HG02588 (cell line): ENCODE measurements around the gene PGLYRP2.

Experiments used
- ATAC-seq: cut with Tn5 transposase; IDR thresholded peaks from one replicate; pipeline ENCODE4 v1.9.1; 2021; ENCODE audit warnings: mild to moderate bottlenecking, moderate library complexity; ENCODE audit not compliant: unreplicated experiment

The PGLYRP2 gene

DNA sequence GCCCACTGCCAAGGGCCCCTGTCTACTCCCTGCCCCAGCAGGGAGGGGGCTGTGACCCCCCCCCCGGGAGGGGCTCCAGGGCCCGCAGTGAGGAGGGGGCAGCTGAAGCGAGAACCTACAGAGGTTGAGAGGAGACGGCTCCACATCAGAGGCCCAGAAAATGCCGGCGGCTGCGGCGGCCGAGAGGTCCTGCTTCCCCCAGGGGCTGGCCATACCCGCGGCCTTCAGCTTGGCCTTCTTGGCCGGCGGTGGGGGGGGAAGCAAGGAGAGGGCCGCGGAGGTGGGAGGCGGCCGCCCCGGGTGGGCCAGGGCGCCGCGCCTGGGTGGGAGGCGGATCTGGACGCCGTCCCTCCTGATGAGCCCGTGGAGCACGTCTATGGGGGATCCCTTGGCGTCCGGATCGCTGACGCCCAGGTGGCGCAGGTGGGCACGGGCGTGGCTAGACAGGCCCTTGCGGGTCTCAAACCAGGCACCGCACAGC lies 51.3 kb downstream of the PGLYRP2 start:
- ATAC-seq, result no peak

DNA sequence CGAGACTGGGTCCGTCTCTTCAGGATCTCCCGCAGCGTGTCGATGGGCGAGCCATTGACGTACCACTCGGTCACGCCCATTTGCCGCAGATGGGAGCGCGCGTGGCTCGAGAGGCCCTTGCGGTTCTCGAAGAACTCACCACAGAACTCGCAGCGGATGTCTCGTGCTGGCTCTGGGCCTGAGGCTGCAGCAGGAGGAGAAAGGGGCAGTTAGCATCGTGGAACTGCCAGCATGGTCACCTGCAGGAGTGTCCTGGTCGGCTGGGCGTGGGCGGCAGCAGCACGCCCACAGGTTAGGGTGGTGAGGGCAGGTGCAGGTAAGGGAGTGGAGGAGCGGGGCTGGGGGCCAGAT lies 52.0 kb downstream of the PGLYRP2 start:
- no peak for ATAC-seq

DNA sequence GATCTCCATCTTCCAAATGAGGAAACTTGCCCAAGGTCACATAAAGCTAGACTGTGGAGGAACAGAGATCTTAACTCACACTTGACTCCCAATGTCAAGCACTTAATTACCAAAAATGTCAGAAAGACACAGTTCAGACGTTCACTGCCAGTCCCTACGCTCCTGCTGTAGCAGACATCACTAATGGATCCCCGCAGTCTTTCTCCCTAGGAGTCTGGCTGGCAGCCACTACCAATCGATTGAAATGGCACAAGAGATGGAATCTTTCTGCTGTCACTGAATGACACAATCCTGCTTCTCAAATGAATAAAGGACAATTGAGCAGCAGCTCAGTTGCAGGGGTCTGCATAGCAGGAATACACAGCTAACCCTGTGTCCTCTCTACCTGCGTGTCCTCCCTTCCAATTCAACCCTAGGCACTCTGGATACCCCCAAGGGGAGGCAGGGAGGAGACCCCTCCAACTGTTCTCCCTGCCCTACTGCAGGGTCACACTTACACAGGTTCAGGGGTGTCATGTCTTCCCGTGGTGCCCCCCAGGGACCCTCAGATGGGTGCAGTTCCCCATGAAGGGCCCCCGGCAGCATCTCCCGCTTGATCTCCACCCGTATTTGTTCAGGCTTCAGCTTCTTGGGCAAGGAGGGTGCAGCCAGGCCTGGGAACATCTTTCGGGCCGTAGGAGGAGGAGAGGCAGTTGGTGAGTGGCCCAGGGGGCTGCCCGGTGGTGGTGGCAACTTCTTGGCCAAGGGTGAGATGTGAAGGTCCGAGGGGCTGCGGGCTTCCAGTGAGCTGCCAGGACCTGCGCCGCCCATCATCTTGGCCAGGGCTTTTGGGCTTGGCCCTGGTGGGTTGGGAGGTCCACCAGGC lies 52.6 kb downstream of the PGLYRP2 start:
- no peak for ATAC-seq

DNA sequence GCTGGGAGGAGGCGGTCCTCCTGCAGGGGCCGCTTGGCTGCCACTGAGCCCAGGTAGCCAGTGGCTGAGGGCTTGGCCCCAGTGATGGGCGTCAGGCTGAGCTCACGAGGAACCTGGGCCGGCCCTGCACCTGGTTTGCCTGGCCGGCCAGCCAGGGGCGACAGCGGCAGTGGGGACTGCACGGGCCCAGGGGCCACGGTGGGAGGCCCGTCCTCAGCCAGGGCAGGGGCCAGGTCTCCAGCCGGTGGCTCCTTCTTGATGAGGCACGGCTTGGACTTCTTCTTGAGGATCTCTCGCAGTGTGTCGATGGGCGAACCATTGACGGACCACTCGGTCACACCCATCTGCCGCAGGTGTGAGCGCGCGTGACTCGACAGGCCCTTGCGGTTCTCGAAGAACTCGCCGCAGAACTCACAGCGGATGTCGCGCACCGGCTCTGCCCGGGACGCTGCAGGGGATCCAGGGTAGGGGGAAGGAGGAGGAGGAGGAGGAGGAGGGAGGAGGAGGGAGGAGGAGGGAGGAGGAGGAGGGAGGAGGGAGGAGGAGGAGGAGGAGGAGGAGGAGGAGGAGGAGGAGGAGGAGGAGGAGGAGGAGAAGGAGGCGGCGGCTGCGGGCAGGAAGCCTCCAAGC lies 53.9 kb downstream of the PGLYRP2 start:
- ATAC-seq, result no peak

DNA sequence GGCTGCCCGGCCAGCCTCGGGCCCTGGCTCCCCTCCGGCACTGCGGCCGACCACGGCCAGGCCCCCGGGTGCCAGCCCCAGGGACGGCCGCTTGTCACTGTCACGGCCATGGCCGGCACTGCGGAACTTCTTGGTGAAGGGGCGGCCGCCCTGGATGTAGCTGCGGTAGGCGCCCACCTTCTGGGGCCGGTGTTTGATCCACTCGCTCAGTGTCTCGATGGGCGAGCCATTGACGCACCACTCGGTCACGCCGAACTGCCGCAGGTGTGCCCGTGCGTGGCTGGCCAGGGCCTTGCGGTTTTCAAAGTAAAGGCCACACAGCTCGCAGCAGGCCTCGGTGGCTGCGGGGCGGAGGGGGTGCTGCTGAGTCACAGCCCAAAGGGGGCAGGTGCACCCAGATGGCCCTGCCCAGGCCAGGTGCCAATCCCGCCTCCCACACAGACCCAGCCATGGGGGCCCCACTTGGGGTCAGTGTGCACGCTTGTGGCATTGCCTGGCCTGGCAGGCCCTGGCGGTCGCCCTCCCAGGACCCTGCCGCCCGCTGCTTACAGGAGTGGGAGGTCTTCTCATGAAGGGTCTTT lies 54.5 kb downstream of the PGLYRP2 start:
- ATAC-seq, result no peak

DNA sequence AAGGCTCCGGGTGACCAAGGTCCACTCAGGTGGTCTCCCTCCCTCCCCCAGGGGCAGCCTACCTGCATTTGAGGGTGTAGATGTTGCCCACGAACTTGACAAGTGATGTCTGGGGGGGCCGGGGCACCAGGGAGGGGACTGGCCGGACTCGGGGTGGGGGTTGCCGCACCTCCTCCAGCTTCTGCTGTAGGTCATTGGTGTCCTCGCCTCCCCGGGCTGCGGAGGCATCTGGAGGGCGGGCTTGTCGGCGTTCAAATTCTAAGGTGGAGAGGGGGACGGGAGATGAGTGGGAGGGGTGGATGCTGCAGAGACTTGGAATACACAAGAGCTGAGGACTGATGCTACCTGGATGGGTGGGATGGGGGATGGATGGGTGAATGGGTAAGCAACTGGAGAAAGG lies 55.2 kb downstream of the PGLYRP2 start:
- no peak for ATAC-seq

DNA sequence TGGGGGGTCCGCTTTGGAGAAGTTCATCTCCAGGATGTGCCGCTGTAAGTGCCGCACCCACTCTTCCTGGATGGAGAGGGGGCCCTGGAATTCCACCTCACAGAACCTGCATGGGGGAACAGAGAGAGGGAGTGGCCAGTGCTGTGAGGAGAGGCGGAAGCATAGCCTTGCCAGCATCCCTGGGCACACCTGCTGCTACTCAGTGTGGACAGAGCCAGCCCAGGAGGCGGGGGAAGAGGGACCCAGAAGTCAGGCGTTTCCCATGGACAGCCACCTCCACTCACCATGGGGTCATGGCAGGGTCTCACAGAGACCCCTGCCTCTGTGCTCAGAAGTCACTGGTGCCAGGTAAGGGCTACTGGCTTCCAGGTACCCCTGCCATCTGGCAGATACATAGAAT lies 56.2 kb downstream of the PGLYRP2 start:
- no peak for ATAC-seq

DNA sequence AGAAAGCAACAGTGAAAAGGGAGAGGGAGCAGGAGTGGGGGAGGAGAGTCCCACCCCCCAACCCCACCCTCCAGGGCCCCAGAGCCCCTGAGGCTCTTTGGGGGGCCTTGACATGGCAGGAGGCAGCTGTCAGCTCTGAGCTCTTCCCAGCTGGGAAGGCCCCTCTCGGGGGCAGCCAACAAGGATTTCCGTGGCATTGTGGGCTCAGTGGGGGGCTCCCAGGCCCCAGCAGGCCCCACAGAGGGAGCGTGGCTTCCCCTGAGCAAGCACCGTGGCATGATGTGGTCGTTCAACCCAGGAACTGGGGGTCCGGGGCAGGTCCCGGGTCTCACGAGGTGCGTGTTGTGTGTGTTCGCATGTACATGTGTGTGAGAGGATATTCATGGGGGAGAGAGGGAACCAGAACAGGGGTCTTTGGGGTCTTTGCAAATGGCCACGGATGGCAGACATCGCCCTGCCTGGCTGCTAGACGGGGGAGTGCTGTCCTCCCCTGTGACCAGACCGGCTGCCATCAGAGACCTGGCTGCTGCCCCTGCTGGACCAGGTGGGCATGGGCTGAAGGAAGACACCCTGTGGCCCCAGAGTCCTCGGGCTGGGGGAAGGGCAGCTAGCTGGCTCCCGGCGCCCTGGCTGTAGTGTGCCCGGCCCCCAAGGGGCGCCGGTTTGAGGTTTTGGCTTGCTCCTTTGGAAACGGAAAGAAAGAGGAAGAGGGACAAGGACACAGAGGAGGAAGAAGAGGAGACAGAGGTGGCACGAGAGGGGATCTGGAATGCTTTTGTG lies 56.8 kb downstream of the PGLYRP2 start:
- no peak for ATAC-seq

DNA sequence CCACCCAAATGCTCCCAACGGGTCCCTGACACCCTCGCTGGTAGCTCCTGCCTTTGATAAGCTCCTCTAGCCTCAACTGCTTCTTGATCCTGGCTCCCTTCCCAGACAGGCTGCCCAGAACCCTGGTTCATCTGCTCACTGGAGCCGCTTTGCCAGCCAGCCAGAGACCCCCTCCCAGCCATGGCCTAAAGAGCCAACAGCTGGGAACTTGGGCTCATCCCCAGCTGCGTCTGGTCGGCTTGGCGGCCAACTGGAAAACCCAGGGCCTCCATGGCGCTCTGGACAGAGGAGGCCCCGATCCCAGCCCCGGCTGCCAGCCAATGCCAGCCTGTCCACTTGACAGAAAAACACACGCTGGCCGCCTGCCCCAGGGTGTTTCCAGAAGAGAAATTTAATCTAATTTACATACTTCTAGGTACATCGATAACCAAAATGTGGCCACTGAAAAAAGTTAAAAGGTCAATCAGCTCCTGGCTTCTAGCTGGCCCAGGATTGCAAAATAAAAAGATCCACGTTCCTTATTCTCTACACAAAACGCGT lies 57.5 kb downstream of the PGLYRP2 start:
- ATAC-seq, result no peak

DNA sequence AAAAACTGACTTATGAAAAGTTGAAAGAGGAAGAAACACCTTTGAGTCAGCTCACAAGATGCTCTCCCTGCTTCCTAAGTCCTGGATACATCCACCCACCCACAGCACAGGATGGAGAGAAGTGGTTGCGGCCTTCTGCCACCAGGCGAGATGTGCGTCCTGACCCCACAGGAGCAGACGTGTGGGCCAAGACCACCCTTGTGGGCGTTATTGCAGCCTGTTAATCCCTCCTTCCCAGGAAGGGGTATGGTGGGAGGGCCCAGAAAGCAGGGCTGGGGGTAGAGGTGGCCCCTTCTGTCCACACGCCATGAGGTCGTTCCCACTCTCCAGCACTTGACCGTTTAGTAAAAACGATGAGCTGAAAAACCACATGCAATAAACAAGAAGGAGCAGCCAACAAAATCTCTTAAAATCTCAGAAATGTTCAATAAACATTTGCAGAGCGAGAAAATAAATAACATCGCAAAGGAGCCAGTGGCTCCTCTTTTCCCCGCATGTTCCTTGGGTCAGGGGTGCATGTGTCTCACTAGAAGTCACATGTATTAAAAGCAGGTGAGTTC lies 58.1 kb downstream of the PGLYRP2 start:
- ATAC-seq, result no peak

DNA sequence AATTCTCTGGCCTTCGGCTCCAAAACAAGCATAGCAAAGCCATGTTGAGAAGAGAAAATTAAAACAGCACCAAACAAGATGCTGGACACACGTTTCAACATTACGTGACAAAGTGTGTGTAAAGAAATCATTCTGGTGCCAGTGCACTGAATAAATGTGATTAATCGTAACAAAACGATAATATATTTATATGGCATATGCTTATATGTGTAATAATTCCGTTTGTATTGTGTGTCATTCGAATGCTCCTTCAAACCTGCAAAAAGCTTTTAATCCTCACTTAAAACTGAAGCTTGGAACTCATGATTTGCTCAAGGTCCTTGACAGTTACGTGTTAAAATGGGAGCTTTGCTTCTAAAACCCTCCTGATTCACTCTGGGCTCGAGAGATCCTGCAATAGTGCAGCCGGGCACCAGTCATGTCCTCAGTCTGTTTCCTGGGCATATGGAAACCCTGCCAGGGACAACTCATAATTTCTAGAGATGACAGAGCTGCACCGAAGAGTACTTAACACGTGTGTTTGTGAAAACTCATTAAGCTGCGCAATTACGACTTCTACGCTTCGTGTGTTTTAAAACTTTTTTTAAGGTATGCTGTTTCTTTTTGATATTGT lies 59.8 kb downstream of the PGLYRP2 start:
- no peak for ATAC-seq
